K562 (cell line): ENCODE measurements around the gene CSNK1D. TPM values are rescaled to one million over a fixed set of nuclear protein-coding genes. Genes with fewer than 3 reads are reported as not detected.
A peak's percentile ranks its signal among the peaks of the same experiment; 100 is the strongest.

Experiments used
- CREB3L1 ChIP-seq: fragments of 450-650 bp; IDR thresholded peaks from 2 replicates; pipeline ENCODE4 v1.6.1; 2014; ENCODE audit warnings: low read depth, mild to moderate bottlenecking, moderate library complexity, borderline replicate concordance
- HCFC1 ChIP-seq: IDR thresholded peaks from 2 replicates; pipeline ENCODE4 v1.6.1; 2012; ENCODE audit warnings: low read depth, low read length, improper control_type of control experiment
- MEF2D ChIP-seq: conservative IDR thresholded peaks from 2 replicates; pipeline ENCODE4 v1.6.1; 2016; ENCODE audit warnings: low read depth, missing genetic modification characterization, missing compliant biosample characterization
- NBN ChIP-seq: fragments of 450-650 bp; IDR thresholded peaks from 2 replicates; pipeline ENCODE4 v1.6.1; 2016; ENCODE audit warnings: low read depth, mild to moderate bottlenecking
- NELFE ChIP-seq: IDR thresholded peaks from 2 replicates; pipeline ENCODE4 v1.6.1; 2011; ENCODE audit warnings: mild to moderate bottlenecking; ENCODE audit not compliant: insufficient read depth, insufficient read length
- NKRF ChIP-seq: fragments of 450-650 bp; IDR thresholded peaks from 2 replicates; pipeline ENCODE4 v1.6.1; 2016; ENCODE audit warnings: borderline replicate concordance
- PREB ChIP-seq: sonication (generic); formaldehyde crosslinking; IDR thresholded peaks from 2 replicates; pipeline ENCODE4 v1.8.1; 2023; ENCODE audit warnings: mild to moderate bottlenecking, missing genetic modification reagents
- SMC3 ChIP-seq: conservative IDR thresholded peaks from 2 replicates; pipeline ENCODE4 v1.6.1; 2011; ENCODE audit warnings: low read depth, low read length, improper control_type of control experiment; ENCODE audit not compliant: insufficient read depth
- YBX1 ChIP-seq: fragments of 450-650 bp; IDR thresholded peaks from 2 replicates; pipeline ENCODE4 v1.7.1; 2016; ENCODE audit warnings: mild to moderate bottlenecking
- ZFX ChIP-seq: sonication (generic); formaldehyde crosslinking; IDR thresholded peaks from 2 replicates; pipeline ENCODE4 v1.8.0; 2022; ENCODE audit warnings: mild to moderate bottlenecking, missing genetic modification reagents, moderate library complexity
- ZNF140 ChIP-seq: fragments of 250-450 bp; sonication (Bioruptor Pico); IDR thresholded peaks from 2 replicates; pipeline ENCODE4 v1.8.0; 2021; ENCODE audit warnings: moderate library complexity, mild to moderate bottlenecking, inconsistent platforms
- ZNF224 ChIP-seq: sonication (generic); formaldehyde crosslinking; IDR thresholded peaks from 2 replicates; pipeline ENCODE4 v1.8.0; 2022; ENCODE audit warnings: mild to moderate bottlenecking, missing genetic modification reagents
- ZNF584 ChIP-seq: fragments of 200-800 bp; sonication (Bioruptor generic); IDR thresholded peaks from 2 replicates; pipeline ENCODE4 v1.6.1; 2016; ENCODE audit warnings: low read depth, mild to moderate bottlenecking, missing genetic modification characterization, missing compliant biosample characterization
- polyA plus RNA-seq, 8 experiments: library from polyadenylated mRNA; depleted of rRNA in 4 of 8; stranded (reverse) in 5 of 8; unstranded in 3 of 8; fragments of >200 nt; fragmentation: Nextera tagmentation in 2 of 8; fragmentation: Illumina TruSeq in 1 of 8; extraction: Ambion mirVana in 2 of 8; extraction: Trizol in 1 of 8; gene quantifications; 2 replicates each; pipeline versions ENCODE4 v1.2.1 to v1.2.3, GENCODE V29; 2011 to 2014; ENCODE audit warnings: inconsistent platforms in 1 of 8, missing spikeins in 1 of 8
- total RNA-seq, 7 experiments: library from RNA; depleted of rRNA in 6 of 7; stranded (reverse); fragments of >200 nt in 6 of 7; fragmentation: Illumina TruSeq in 2 of 7; extraction: Trizol in 2 of 7; gene quantifications; 2 replicates each; pipeline versions ENCODE4 v1.2.1 to v1.2.3, GENCODE V29; 2011 to 2021; ENCODE audit warnings: low replicate concordance in 1 of 7
- TF ChIP-seq, protein P1 (sequence below), 2 experiments: fragments of 150-350 bp in 1 of 2; IDR thresholded peaks; 2 replicates each; pipeline ENCODE4 v1.6.1; 2012 to 2016; ENCODE audit warnings: low read depth in 2 of 2, low read length in 2 of 2, mild to moderate bottlenecking in 1 of 2, moderate library complexity in 1 of 2
- TF ChIP-seq, protein P2 (sequence below): sonication (generic); formaldehyde crosslinking; IDR thresholded peaks from 2 replicates; pipeline ENCODE4 v1.8.1; 2023; ENCODE audit warnings: mild to moderate bottlenecking, missing genetic modification reagents

Gene CSNK1D
- total and polyA plus RNA-seq, 9 of the 15 experiments (the other 6 are each of a cell fraction or from before 2014, with no cell fraction given): 6.5 to 133 (median 41.3) TPM

GRCh38 chr17:82205720-82206508, 67.6 kb downstream of the CSNK1D start (continued):
- no peak for TF ChIP-seq NELFE
- TF ChIP-seq ZNF584 (CRISPR knock-in tag): no peak
- TF ChIP-seq SMC3: peak; percentile 82
- TF ChIP-seq, protein P1, sequence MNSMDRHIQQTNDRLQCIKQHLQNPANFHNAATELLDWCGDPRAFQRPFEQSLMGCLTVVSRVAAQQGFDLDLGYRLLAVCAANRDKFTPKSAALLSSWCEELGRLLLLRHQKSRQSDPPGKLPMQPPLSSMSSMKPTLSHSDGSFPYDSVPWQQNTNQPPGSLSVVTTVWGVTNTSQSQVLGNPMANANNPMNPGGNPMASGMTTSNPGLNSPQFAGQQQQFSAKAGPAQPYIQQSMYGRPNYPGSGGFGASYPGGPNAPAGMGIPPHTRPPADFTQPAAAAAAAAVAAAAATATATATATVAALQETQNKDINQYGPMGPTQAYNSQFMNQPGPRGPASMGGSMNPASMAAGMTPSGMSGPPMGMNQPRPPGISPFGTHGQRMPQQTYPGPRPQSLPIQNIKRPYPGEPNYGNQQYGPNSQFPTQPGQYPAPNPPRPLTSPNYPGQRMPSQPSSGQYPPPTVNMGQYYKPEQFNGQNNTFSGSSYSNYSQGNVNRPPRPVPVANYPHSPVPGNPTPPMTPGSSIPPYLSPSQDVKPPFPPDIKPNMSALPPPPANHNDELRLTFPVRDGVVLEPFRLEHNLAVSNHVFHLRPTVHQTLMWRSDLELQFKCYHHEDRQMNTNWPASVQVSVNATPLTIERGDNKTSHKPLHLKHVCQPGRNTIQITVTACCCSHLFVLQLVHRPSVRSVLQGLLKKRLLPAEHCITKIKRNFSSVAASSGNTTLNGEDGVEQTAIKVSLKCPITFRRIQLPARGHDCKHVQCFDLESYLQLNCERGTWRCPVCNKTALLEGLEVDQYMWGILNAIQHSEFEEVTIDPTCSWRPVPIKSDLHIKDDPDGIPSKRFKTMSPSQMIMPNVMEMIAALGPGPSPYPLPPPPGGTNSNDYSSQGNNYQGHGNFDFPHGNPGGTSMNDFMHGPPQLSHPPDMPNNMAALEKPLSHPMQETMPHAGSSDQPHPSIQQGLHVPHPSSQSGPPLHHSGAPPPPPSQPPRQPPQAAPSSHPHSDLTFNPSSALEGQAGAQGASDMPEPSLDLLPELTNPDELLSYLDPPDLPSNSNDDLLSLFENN (IDR thresholded peaks at IDR 0.05; ENCODE audit: low read depth in 2 of 2, low read length in 2 of 2): no peak
- peak; percentile 37; the same call in 1 of the 2 replicates for TF ChIP-seq MEF2D (tag)
- peak; percentile 42; the same call in 1 of the 2 replicates for TF ChIP-seq NKRF
- peak; percentile 92 for TF ChIP-seq ZFX (CRISPR knock-in tag)
- TF ChIP-seq NBN: peak; percentile 54; the same call in 1 of the 2 replicates
- no peak for TF ChIP-seq CREB3L1
- TF ChIP-seq YBX1: no peak
- TF ChIP-seq PREB (CRISPR knock-in tag): no peak
- TF ChIP-seq, protein P2, sequence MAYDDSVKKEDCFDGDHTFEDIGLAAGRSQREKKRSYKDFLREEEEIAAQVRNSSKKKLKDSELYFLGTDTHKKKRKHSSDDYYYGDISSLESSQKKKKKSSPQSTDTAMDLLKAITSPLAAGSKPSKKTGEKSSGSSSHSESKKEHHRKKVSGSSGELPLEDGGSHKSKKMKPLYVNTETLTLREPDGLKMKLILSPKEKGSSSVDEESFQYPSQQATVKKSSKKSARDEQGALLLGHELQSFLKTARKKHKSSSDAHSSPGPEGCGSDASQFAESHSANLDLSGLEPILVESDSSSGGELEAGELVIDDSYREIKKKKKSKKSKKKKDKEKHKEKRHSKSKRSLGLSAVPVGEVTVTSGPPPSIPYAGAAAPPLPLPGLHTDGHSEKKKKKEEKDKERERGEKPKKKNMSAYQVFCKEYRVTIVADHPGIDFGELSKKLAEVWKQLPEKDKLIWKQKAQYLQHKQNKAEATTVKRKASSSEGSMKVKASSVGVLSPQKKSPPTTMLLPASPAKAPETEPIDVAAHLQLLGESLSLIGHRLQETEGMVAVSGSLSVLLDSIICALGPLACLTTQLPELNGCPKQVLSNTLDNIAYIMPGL (CRISPR knock-in tag): peak; percentile 59; the same call in 1 of the 2 replicates
- no peak for TF ChIP-seq ZNF140 (CRISPR knock-in tag)
- TF ChIP-seq HCFC1: peak; percentile 52
- no peak for TF ChIP-seq ZNF224 (CRISPR knock-in tag)
